DMS153 (cell line): ENCODE data around the gene GNAS-AS1.
A peak's percentile ranks its signal among the peaks of the same experiment; 100 is the strongest.

Source experiments
- DNase-seq: peaks from one replicate; lab custom pipeline; 2025; lab: John Stamatoyannopoulos, UW

GNAS-AS1 gene

DNA sequence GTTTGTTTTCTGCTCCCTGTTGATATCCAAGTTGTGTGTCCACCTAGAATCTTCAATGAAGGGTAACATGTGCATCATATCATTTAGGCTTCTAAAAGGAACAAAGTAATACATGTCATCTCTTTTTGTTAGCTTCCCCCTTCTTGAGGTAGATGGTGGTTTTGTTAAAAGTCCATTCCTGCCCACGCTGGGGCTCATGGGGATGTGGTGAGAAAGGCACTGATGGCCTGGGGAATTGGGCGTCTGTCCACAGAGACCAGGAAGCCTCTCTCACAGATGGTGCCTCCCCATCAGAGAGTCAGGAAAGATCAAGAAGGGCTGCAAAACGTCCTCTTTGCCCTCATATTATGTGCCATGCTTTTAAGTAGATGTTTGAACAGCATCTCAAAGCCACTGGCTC lies 34.3 kb upstream of the GNAS-AS1 start:
- DNase-seq = no peak

DNA sequence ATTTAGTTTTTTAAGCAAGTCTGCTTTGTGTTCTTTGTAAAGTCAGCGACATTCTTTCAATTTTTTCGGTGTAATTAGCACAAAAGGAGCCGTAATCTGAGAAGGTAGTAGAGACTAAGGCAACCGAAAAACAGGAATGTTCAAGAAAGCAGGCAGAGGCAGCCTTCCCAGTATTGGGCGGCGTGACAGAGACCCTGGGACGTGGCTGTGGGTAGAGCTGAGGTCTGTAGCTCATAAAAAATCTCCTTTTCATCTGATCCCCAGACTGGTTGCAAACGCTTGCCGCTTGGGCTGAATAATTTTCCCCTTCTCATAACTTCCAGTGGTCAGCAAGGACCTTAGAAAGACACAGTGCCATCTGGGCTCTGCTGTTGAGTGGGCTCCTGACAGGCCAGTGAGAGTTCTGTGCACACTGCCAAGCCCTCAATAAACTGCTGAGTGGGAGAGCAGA lies 32.6 kb upstream of the GNAS-AS1 start:
- DNase-seq = no peak

DNA sequence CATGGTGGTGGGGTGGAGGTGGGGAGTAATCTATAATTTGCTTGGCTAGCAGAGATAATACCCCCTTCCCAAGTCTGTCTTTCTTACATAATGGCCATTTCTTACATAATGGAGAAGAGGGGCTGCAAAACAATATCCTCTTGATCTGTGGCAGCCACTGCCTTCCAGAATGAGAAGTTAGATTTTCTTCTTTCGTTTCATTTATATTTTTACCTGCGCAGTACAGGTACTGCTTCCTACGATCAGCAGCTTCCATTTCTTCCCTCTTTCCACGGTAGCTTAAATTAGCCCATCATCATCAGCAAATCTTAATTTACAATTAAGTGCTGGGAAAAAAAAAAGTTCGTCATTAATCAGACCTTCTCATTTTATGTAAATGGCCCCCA lies 32.0 kb upstream of the GNAS-AS1 start:
- DNase-seq = no peak

DNA sequence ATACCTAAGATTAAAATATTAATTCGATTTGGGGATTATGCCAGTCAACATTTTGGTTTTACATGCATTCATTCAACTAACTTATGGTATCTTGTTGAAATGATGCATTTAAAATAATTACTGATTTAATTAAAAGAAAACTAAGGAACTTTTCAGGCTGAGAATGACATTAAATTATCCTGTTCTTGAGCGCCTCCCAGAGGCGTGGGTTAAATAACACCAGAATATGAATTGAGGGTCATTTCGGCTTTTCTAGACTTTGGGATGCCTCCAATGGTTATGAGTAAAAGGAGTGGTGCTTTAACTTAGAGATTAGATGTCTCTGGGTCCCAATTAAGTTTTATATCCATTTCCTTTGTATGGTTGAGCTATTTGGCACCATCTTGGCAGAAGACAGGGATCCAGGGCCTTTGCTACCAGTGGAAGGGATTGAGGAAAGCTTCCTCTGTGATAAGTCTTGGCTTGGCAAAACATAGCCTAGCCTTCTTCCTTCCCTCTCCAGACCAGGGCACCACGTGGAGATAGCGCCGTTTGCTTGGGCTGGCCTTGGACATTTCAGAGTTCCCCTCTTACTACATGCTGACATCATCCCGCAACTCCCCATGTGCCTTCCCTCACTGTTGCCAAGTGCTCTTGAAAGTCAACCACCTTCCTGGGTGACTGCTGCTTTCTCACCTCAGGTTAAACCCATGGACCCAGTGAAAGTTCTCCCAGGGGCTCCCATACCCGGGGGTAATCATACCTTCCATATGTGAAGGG lies 30.5 kb upstream of the GNAS-AS1 start:
- no peak for DNase-seq

DNA sequence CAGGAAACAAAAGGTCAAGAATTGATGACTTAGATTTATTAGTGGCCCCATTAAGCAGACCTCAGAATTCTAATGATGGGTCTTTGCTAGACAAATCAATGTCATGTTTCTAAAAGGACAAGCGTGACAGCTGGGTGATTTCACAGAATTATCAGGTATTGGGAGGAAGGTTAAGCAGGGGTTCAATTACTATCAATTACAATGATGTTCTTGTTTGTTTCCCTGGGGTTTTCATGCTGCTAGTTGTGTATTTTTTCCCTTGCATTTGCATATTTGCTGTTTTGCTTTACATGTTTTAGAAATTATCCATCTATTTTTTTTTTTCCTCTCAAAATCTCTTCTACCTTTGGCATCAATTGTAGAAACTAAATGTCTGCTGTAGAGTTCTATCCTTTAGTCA lies 29.7 kb upstream of the GNAS-AS1 start:
- DNase-seq = no peak

DNA sequence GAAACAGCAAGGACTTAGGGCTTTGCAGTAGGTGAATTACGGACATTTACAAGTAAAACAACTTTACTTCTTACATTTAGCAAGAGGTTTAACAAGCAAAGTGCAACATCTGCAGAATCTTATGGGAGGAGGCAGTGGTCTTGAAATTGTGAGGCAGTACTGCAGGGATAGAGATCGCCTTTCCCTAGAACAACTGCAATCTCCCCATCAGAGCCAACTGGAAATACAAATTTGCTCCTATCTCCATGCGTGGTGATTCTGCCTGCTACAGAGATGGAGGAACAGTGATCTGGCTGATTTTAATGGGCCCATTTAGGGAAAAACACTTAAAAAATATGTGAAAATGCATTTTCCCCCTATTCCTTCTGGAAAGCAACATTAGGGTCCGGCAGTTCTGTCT lies 27.7 kb upstream of the GNAS-AS1 start:
- no peak for DNase-seq

DNA sequence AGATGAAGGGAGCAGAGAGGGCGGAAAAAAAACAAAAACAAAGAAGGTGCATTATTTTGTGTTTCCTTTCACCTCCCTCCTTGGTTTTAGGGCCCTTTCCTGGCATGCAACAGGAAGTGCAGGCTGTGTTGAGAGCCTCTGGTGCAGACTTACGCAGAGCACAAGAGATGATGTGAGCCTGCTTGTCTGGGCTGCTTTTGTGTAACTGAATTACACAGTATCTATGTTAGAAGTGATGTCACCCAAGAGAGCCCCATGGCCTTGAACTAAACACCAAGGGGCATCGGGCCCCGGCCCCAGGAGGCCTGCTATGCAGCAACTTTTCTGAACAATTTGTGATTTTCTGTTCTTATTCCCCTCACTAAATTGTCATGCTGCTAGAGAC lies 27.3 kb upstream of the GNAS-AS1 start:
- no peak for DNase-seq

DNA sequence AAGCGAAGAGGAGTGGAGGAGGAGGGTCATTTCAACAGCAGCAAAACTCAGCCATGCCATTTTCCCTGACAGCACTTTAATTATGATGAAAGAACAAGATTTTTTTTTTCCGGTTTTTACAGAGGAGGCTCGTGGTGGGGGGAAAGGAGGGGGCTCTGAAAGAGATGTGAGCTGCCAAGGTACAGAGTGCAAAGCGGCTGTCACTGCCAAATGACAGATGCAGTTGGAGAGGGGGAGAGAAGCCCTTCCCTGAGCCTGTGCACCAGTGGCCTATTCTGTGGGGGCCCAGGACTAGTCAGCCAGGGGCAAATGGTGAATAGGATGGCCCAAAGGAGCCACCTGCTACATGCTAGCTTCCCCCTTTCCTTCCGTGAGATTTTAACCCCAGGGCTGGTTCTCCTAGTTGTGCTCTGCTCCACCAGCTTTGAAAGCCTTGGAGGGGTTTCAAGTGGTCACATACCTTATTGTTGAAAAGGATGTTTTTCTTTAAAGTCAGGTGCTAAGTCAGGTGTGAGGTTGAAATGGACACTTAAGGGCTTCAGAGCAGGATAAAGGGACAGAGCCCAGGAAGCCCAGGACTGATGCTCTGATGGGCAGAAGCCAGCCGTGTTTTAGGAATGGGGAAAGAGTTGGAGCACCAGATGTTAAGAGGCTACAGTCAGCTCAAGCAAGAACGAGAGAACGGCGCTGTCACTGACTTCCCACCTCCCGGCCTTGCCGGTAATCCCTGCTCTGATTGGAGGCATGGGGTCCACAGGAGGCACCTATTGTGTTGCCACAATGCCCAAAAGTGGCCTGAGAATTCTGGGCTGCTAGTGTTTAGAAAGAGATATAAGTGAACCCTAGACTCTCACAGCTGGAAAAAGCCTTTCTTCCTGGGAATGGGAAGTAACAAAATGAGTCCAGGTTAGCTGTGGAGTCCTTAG lies 26.6 kb upstream of the GNAS-AS1 start:
- DNase-seq = no peak

DNA sequence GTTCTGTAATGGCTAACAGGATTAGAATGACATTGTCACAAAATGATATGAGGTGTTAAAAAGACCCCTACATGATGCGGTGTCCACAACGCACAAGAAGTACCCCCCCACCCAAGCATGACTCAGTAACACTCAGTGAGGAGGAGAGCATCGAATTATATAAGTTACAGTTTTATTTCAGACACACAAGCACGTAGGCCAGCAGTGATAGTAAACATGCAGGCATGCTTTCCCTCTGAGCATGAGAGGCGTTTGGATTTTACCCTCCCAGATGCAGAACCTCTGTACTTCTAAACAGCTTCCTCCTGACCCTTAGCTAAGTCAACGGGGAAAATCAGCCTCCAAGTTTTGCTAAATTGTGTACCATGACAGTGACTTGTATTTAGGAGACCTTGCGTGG lies 25.7 kb upstream of the GNAS-AS1 start:
- DNase-seq = no peak

DNA sequence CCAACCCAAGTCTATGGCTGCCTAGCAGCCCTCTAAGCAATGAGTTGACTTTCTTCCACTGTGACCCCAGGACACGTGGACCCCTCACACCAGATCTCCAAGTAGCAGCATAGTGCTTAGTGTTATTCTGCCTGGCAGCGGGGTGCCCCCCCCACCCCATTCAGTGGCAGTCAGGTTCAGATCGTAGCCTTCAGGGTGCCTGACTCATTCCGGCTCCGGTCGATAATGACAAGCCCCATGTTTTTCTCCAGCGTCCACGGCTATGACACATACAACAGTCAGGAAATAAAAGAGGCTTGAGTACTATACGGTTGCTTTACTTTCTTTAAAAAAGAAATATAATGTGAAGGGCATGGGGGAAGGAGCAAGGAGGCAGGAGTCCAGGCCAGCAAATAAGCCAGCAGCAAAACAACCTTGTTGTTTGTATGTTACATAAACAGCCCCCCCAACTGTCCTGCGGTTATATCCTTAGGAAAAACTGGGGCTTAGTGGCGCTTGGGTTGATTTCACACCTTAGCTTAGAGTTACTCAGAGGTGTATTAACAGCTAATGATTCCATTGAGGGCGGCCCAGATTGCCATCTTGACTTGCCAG lies 24.9 kb upstream of the GNAS-AS1 start:
- no peak for DNase-seq

DNA sequence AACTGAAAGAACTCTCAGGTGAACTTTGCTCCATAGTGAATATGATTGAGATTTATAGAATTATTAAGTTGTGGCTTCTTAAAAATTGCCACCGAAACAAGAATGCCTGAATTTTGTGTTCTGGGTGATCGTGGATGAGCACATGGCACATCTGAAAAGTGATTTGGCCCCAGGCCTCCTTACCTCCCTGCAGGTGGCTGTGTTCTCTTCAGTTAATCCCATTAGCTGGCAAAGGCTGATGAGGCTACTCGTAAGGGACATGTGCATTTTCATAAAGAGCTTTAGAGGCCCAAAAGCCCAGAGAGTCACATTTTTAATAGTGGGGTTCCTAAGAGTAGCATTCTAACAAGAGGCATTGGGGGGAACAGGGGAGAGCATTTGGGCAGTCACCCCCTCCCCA lies 24.4 kb upstream of the GNAS-AS1 start:
- DNase-seq = no peak

DNA sequence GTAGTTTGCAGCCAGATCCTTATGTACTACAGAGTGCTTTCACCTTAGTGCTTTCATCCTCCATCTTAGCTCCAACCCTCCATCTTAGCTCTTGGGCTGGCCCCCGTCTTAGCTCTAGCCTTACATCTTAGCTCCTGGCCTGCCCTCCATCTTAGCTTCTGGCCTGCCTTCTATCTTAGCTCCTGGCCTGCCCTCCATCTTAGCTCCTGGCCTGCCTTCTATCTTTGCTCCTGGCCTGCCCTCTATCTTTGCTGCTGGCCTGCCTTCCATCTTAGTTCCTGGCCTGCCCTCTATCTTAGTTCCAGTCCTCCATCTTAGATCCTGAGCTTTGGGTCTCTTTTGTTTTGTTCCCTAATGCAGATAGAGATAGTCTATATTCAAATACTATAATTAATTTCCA lies 23.8 kb upstream of the GNAS-AS1 start:
- DNase-seq = no peak

DNA sequence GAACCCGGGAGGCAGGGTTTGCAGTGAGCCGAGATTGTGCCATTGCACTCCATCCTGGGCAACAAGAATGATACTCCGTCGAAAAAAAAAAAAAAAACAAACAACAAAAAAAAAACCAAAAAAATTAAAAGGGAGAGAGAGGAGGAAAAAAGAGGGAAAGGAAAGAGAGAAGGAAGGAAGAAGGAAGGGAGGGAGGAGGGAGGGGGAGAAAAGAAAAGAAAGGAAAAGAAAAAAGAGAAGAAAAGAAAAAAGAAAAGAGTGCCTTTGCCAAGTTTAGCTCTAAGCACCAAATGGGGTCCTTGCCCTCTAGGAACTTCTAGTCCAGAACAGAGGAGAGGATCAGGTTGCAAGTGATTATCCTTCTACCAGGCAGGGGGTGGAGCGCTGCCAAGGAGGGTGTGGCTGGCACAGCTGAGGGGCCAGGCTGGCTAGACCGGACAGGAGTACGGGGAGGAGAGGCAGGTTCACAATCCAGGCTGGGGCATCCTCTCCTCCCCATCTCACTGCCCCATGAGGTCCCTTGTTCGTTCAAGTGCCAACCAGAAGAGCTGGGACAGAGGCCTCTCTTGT lies 20.9 kb upstream of the GNAS-AS1 start:
- no peak for DNase-seq

DNA sequence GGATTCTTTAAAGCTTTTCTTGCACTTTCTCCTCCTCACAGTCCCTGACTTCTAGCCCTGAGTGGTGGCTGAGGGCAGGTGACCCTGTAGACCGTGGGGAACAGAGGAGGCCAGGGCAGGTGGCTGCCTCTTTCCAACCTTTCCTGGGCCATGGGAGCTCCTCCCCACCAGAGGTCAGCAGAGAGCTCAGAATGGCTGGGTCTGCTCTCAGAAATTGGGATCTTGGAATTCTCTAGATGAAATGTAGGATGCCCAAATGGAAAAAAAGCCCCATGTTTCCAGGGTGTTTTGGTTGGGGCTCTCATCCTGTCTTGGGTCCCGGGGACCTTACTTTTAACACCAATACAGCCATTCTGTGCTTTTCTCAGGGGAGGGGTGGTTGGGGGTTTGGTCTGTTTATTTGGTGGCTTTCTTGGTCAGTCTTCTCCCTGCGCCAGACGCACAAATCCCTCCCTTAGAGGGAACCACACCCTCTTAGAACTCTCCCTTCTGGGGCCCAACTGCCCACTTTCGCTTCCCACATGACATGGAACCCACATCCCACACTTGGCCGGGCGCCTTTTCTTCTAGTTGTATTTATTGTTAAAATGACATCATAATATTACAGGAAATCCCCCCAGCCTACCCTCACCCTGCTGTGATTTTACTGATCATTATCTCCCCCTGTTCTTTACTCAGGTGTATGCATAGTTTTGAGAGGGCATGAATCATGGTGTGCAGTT lies 19.8 kb upstream of the GNAS-AS1 start:
- peak; percentile 11 for DNase-seq

DNA sequence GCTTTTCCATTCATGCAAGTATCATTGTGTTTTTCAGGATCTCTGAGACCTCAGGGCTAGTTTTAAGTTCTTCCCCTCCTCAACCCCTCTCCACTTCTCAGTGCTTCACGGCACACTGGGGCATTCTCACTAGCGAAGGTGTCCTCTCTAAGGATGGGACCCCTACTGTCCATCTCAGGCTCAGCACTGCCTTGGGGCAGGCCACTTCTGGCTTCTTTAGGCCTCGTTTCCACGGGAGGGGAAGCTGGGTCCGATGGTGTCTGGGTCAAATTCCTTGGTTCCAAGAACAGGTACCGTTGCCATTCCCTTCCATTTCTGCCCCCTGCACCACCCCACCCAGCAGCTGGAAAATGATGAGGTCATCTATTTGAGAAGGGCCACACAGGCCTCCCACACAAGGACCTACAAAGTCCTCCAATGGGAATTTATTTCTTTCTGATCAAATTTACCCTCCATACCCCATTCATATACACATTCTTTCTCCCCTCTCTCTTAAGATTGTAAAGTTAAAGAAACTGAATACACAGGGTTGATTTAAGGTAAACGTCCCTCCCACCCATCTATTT lies 19.0 kb upstream of the GNAS-AS1 start:
- no peak for DNase-seq

DNA sequence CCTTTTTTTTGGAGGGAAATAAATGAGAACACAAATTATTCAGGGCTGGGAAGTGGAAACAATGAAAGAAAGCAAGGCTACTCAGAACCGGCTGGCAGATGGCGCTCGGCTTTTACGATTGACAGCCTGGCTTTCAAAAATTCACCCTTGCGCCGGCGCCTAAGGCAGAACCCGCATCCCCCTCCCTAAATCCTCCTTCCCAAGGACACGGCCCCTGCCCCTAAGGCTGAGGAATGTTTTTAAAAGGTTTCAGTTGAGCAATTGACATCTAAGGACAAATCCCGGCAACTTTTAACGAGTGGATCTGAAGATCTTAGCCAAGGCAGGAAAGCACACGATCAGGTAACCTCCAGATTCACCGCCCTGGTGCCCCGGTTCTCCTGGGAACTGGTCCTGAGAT lies 18.1 kb upstream of the GNAS-AS1 start:
- DNase-seq = no peak

DNA sequence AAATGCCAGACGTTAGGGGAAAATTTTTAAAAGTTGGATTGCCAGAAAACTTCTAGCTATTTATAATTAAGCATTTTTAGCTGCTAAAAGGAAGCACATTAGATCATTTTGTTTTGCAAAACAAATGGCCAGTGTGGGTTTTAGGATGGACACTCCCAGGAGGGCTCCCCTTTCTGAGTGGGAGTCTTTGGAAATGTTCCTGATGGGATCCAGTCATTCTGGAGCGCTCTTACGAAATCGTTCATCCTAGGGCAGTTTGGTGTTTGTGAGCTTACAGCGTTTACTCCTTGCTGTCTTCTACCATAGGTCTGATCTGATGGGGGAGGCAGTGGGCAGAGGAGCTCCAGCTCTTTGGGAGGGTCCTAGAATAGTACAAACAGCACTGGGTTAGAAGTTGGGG lies 16.5 kb upstream of the GNAS-AS1 start:
- DNase-seq = no peak

DNA sequence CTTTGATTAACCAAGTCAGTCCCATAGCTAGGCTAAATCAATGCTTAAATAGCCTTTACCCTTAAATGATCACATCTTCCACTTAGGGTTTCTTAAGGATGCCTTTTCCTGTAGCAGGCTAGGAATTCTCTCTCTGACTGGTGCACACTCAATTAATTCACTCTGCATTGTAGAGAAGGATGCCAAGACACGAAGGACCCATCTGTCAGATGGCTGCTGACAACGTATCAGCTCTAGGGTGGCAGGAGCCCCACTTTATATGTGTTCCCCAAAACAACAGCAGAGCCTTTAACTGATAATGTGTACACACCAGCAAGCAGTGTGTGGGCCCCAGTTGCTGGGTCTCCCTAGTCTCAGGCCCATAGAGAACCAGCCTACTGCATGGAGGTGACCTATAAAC lies 15.1 kb upstream of the GNAS-AS1 start:
- DNase-seq = no peak

DNA sequence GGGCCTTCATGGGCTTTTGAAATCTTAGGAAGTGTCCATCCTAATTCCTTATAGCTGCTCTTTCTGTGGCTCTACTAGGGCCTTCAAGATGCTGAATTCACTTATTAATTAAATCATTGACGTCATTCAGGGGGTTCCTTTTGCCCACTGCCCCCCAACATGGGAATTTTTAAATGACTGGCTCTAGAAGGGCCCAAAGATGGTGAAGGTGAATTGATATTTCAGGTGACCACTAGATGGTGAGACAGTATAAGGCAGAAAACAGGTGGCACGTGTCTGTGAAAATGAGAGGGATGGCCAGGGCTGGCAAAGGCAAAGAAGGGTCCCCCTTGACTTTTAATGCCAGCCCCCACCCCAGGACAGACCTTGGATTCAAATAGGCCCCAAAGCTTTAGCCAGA lies 13.6 kb upstream of the GNAS-AS1 start:
- no peak for DNase-seq

DNA sequence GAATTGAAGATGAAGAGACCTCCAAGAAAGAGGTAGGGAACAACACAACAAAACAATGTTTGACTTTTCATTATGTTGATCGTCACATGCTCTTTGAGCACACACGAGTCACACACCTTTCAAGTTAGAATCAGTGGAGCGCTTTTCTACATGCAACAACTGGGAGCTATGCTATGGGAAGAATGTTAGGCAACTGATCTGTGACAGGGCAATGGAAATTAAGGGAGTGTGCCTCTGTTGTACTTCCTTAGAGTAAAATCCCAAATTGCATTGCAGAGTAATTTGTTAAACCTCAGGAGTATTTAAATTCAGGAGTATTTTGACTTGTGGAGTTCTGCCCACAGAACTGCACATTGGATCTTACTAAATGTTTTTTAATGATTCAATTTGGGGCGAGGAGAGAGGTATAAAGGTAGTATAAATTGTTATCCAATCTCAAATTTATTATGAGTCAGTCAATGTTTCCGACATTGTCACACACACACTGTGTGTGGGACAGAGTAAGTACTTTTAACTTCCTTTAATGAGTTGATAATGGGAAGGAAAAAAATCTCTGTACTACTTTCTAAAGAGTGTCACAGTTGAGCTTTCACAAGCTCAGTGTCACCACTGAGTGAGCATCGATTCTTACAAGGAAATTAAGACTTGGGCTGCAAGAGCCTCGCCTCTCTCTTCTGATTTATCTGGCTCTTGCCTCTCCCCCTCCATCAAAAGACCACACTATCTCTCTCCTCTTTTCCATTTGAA lies 12.5 kb upstream of the GNAS-AS1 start:
- DNase-seq = no peak
